DOHH2 (cell line): ENCODE measurements around the gene RPL27.

Experiments used
- EZH2phosphoT487 ChIP-seq: fragments of 200-600 bp; sonication (generic); IDR thresholded peaks from 2 replicates; pipeline ENCODE4 v1.6.1; 2017; ENCODE audit warnings: borderline replicate concordance, mild to moderate bottlenecking, antibody characterized with exemption, low read length, moderate library complexity, mixed read lengths
- TF ChIP-seq, protein P1 (sequence below): fragments of 200-600 bp; sonication (generic); IDR thresholded peaks from one replicate; pipeline ENCODE4 v1.5.1; 2014; ENCODE audit warnings: antibody characterized with exemption, mild to moderate bottlenecking, low read depth, low read length; ENCODE audit not compliant: poor library complexity, severe bottlenecking

DNA sequence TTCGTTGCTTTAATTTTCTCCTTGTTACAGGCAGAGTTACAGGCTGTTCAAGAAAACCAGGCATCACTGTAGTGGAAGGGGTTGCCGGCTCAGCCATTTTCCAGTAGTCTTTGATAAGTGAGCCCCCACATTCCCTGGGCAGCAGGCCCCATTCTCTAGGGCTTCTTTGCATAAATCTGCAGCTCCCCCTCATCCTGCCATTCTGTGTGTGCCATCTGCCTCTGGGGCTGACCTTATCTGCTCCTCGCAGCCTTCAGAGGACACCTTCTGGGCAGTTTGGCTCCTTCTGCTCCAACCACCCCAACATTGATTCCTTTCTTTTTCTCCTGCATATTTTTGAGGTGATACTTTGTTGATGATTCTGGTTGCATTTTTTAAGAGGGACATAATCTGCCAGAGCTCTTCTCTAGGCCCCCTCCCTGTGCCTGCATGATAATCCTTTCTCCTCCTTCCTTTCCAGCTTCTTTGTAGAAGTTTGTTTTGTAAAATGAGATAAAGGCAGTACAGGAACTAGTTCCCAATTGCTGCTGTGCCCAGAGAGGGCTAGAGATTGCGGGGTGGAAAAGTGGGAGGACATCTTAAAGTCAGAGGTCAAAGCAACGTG is 43.9 kb downstream of the RPL27 start:
- TF ChIP-seq, protein P1, sequence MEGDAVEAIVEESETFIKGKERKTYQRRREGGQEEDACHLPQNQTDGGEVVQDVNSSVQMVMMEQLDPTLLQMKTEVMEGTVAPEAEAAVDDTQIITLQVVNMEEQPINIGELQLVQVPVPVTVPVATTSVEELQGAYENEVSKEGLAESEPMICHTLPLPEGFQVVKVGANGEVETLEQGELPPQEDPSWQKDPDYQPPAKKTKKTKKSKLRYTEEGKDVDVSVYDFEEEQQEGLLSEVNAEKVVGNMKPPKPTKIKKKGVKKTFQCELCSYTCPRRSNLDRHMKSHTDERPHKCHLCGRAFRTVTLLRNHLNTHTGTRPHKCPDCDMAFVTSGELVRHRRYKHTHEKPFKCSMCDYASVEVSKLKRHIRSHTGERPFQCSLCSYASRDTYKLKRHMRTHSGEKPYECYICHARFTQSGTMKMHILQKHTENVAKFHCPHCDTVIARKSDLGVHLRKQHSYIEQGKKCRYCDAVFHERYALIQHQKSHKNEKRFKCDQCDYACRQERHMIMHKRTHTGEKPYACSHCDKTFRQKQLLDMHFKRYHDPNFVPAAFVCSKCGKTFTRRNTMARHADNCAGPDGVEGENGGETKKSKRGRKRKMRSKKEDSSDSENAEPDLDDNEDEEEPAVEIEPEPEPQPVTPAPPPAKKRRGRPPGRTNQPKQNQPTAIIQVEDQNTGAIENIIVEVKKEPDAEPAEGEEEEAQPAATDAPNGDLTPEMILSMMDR = no peak
- TF ChIP-seq EZH2phosphoT487 = no peak
